ENCODE data around the gene C12orf60. TPM values are rescaled to one million over a fixed set of nuclear protein-coding genes. Genes with fewer than 3 reads are reported as not detected.

Gene C12orf60
- total RNA-seq, 2 donors from 2014 or later: 0.90 to 1.1 TPM

DNA sequence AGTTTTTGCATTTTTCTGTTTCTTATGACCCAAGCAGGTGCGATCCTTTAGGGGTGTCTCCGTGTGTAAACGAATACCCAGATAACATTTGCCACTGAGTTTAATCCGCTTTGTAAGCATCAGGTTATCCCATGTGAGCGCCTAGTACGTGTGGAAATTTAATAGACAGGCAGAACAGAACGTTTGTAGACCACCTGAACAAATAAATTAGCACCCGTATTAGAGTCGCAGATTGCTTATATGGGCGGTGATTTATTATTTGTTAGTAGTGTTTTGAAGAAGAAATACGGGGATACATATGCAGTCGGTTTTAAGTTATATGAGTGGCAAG, 325 bp downstream of the C12orf60 start:
- Histone ChIP-seq H3K36me3 (peaks cover 6% of the 10 kb centered on the region), H3K27me3 (no peaks in the 10 kb centered on the region), H3K27ac (peak overlapping the region; percentile 93 to 96), H3K4me3 (peak overlapping the region; percentile 56 to 89), H3K4me1 (peaks cover 0 to 19% of the 10 kb centered on the region in 2 donors), H3K9me3 (no peaks in the 10 kb centered on the region)
- DNase-seq (ENCODE audit: low spot score): no peak
- TF ChIP-seq, protein P1, sequence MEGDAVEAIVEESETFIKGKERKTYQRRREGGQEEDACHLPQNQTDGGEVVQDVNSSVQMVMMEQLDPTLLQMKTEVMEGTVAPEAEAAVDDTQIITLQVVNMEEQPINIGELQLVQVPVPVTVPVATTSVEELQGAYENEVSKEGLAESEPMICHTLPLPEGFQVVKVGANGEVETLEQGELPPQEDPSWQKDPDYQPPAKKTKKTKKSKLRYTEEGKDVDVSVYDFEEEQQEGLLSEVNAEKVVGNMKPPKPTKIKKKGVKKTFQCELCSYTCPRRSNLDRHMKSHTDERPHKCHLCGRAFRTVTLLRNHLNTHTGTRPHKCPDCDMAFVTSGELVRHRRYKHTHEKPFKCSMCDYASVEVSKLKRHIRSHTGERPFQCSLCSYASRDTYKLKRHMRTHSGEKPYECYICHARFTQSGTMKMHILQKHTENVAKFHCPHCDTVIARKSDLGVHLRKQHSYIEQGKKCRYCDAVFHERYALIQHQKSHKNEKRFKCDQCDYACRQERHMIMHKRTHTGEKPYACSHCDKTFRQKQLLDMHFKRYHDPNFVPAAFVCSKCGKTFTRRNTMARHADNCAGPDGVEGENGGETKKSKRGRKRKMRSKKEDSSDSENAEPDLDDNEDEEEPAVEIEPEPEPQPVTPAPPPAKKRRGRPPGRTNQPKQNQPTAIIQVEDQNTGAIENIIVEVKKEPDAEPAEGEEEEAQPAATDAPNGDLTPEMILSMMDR (IDR thresholded peaks at IDR 0.05): no peak

DNA sequence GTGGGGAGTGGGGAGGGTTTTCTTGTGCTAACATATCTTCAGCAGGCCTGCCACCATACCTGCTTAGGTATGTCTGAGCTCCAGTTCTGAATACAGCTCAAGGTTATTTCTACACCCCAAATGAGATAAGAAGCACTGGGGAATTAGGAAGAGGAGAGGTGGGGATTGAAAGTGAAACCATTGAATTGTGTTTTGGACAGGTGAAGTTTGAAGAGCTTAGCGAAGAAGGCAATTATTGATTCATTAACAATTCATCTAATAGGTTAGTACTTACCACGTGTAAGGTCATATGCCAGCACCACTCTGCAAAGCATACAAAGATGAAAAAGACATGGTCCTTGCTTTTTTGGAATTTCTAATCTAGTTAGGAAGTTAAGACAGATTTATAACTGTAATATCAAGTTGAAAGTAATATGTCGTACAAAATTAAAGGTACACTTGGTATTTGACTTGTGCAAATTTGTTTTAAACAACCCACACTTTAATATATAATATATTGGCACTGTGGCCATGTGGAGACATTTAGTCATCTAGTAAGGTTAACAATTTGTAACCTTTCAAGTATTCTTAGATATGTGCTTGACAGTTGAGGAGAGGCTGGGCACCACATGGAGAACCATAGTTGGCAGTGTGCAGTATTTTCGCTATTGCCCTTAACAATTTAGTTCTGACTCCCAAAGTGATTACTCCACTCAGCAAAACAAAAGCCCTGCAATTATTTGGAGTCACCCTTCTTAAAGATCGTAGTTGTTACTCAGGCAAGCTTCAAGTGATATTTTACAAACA, 6.9 kb downstream of the C12orf60 start:
- Histone ChIP-seq H3K9me3 (no peaks in the 10 kb centered on the region), H3K4me1 (no peaks in the 10 kb centered on the region), H3K36me3 (no peaks in the 10 kb centered on the region), H3K4me3 (no peak overlapping the region), H3K27me3 (no peaks in the 10 kb centered on the region), H3K27ac (no peak overlapping the region)
- no peak for DNase-seq (ENCODE audit: low spot score)
- TF ChIP-seq, protein P1 (IDR thresholded peaks at IDR 0.05): no peak

DNA sequence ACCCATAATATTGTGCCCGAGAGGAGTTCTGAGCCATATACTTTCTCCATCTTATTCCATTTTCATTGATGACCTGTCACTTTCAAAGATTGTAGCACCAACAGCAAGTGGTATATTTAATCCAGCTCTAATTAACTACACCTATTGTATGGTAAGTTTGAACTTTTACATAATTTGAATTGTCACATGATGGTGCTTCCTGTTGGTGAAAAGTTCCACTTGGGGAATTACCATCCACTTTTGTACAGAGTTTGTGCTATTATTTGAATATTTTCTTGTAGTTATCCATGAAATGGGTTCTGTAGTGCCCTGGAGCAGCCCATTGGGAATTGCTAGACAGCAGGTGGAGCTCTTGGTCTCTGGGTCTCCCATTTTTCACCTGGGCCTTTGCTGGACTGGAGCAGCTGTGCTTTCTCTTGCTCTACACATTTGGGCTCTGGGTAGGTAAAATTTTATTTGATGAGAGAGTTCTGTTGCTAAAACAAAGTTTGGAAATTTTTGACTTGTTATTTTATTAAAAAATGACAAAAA, 7.5 kb downstream of the C12orf60 start:
- Histone ChIP-seq H3K9me3 (no peaks in the 10 kb centered on the region), H3K36me3 (no peaks in the 10 kb centered on the region), H3K27ac (no peak overlapping the region), H3K4me1 (no peaks in the 10 kb centered on the region), H3K4me3 (no peak overlapping the region), H3K27me3 (no peaks in the 10 kb centered on the region)
- TF ChIP-seq, protein P1 (IDR thresholded peaks at IDR 0.05): peak in 1 of 2 donors; percentile 56
- no peak for DNase-seq (ENCODE audit: low spot score)

DNA sequence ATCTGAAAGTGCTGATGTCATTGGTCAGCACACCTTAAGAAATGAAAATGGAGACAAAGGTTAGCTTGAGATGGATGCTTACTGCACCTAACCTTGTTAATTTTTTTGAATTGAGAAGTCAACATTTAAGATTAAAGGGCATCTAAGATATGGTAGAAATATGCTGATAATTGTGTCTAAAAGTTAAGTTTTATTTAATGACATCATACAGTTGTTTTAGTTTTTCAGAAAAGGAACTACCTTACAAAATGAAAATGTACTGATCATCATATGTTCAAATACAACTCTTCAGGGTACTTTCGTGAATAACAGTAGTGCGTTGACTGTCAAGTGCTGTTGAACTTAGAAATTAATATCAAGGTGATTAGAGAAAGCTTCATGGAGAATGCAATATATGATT, 8.0 kb downstream of the C12orf60 start:
- DNase-seq (ENCODE audit: low spot score): no peak
- Histone ChIP-seq H3K27me3 (no peaks in the 10 kb centered on the region), H3K36me3 (no peaks in the 10 kb centered on the region), H3K27ac (no peak overlapping the region), H3K4me1 (no peaks in the 10 kb centered on the region), H3K4me3 (no peak overlapping the region), H3K9me3 (no peaks in the 10 kb centered on the region)
- TF ChIP-seq, protein P1 (IDR thresholded peaks at IDR 0.05): no peak

DNA sequence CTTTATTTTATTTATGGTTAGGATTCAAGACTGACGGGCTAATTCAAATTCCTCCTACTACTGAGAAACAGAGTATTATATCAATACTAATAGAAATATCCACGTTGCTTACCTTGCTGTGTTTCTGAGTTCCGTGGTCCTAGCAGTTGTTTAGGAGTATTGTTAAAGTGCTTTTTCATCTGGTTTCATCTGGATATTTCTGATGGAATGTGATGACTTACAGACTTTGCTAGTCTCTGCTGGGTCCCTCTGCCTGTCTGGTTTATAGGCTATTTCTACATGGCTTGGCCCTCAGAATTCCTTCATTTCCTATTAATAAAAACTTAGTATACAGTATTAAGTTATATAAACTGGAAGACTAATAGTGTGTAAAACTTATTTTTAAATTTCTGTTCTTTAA, 10.5 kb downstream of the C12orf60 start, which contains the start of gene SMCO3:
Gene SMCO3, minus strand, starts transcription at position 169 of the 400 bp plus-strand sequence. CDS start 7,502 bp downstream, outside the sequence.
- no peak for DNase-seq (ENCODE audit: low spot score)
- H3K9me3 ChIP-seq: no peaks in the 10 kb centered on the region
- no peaks in the 10 kb centered on the region for H3K36me3 ChIP-seq
- H3K27me3 ChIP-seq: no peaks in the 10 kb centered on the region
- no peak within 1 kb of the TSS for H3K4me3 ChIP-seq
- no peak within 1 kb of the TSS for H3K27ac ChIP-seq
- TF ChIP-seq, protein P1 (IDR thresholded peaks at IDR 0.05): no peak
- no peaks in the 10 kb centered on the region for H3K4me1 ChIP-seq

Measured in right atrium auricular region (tissue), 2 donors.